Osteocyte (in vitro differentiated cells): ENCODE results near the gene RNF19B. TPM values are rescaled to one million over a fixed set of nuclear protein-coding genes. Genes with fewer than 3 reads are reported as not detected.

Experiments
- DNase-seq: peaks from one replicate; pipeline ENCODE4 v3.0.0; 2021; ENCODE audit warnings: mixed read lengths; ENCODE audit not compliant: unreplicated experiment; ENCODE audit errors: extremely low spot score
- H3K27ac Mint-ChIP-seq: one replicate; pipeline ENCODE4 v1.8.0; 2021; ENCODE audit warnings: mild to moderate bottlenecking, mixed read lengths; ENCODE audit not compliant: unreplicated experiment
- H3K27me3 Mint-ChIP-seq: one replicate; pipeline ENCODE4 v1.8.0; 2021; ENCODE audit warnings: mixed read lengths; ENCODE audit not compliant: unreplicated experiment
- H3K36me3 Mint-ChIP-seq: one replicate; pipeline ENCODE4 v1.8.0; 2021; ENCODE audit warnings: mixed read lengths; ENCODE audit not compliant: unreplicated experiment
- H3K4me1 Mint-ChIP-seq: one replicate; pipeline ENCODE4 v1.8.0; 2021; ENCODE audit warnings: mixed read lengths; ENCODE audit not compliant: unreplicated experiment
- H3K4me3 Mint-ChIP-seq: one replicate; pipeline ENCODE4 v1.8.0; 2021; ENCODE audit warnings: mild to moderate bottlenecking, moderate library complexity, mixed read lengths; ENCODE audit not compliant: unreplicated experiment
- H3K9me3 Mint-ChIP-seq: one replicate; pipeline ENCODE4 v1.8.0; 2021; ENCODE audit warnings: mixed read lengths; ENCODE audit not compliant: unreplicated experiment
- total RNA-seq: library from RNA; stranded (reverse); gene quantifications from 2 replicates; pipeline ENCODE4 v1.2.1, GENCODE V29; 2021
- TF ChIP-seq, protein P1 (sequence below): fragments of 200-600 bp; sonication (generic); IDR thresholded peaks from 2 replicates; pipeline ENCODE4 v1.5.0; 2021; ENCODE audit warnings: antibody characterized with exemption, mild to moderate bottlenecking, moderate library complexity

RNF19B gene
- total RNA-seq, 1 donor from 2014 or later: 12.6 TPM

DNA sequence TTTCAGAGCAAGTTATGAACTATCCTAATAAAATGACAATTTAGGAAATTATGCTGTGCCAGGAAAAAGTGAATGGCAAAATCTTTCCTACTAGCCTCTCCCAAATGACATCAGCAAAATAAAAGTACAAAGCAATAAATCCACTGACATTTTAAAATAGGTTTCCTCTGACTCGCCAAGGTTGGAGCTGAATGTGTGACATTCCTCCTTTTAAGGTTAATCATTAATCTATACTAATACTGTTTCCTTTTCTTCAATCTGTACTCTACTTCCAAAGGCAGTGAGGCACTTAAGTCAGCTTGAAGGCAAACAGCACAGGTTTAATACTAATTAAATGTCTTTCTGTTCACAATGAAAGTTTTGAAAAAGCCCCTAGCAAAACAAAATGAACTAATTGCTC is 15.7 kb downstream of the RNF19B start:
- no peak overlapping the region for H3K27ac Mint-ChIP-seq

DNA sequence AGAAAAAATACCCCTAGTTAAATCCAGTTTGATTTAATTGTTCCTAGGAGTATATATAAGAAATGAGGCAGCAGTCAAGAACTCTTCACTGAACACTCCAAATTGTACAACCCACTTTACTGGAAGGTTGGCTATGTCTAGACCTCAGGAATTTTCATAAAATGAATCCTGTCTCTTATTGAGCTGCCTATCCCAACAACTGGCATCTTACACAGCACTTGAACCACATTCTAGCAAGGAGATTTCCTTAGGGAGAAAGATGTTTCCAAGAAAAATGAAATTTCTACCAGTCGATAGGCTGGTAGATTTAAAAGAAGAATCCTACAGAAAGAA is 16.3 kb downstream of the RNF19B start:
- no peak for DNase-seq
- Mint-ChIP-seq H3K4me3 (no peak overlapping the region), H3K36me3 (peaks cover 28% of the 10 kb centered on the region), H3K27me3 (no peaks in the 10 kb centered on the region), H3K9me3 (no peaks in the 10 kb centered on the region), H3K27ac (no peak overlapping the region), H3K4me1 (peaks cover 29% of the 10 kb centered on the region)
- TF ChIP-seq, protein P1, sequence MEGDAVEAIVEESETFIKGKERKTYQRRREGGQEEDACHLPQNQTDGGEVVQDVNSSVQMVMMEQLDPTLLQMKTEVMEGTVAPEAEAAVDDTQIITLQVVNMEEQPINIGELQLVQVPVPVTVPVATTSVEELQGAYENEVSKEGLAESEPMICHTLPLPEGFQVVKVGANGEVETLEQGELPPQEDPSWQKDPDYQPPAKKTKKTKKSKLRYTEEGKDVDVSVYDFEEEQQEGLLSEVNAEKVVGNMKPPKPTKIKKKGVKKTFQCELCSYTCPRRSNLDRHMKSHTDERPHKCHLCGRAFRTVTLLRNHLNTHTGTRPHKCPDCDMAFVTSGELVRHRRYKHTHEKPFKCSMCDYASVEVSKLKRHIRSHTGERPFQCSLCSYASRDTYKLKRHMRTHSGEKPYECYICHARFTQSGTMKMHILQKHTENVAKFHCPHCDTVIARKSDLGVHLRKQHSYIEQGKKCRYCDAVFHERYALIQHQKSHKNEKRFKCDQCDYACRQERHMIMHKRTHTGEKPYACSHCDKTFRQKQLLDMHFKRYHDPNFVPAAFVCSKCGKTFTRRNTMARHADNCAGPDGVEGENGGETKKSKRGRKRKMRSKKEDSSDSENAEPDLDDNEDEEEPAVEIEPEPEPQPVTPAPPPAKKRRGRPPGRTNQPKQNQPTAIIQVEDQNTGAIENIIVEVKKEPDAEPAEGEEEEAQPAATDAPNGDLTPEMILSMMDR: no peak

More for the DNA sequence above, 15.7 kb downstream of the RNF19B start:
- H3K27me3 Mint-ChIP-seq: no peaks in the 10 kb centered on the region
- H3K4me1 Mint-ChIP-seq: peaks cover 32% of the 10 kb centered on the region
- H3K9me3 Mint-ChIP-seq: no peaks in the 10 kb centered on the region
- no peak overlapping the region for H3K4me3 Mint-ChIP-seq
- TF ChIP-seq, protein P1: no peak
- DNase-seq: no peak
- H3K36me3 Mint-ChIP-seq: peaks cover 23% of the 10 kb centered on the region

DNA sequence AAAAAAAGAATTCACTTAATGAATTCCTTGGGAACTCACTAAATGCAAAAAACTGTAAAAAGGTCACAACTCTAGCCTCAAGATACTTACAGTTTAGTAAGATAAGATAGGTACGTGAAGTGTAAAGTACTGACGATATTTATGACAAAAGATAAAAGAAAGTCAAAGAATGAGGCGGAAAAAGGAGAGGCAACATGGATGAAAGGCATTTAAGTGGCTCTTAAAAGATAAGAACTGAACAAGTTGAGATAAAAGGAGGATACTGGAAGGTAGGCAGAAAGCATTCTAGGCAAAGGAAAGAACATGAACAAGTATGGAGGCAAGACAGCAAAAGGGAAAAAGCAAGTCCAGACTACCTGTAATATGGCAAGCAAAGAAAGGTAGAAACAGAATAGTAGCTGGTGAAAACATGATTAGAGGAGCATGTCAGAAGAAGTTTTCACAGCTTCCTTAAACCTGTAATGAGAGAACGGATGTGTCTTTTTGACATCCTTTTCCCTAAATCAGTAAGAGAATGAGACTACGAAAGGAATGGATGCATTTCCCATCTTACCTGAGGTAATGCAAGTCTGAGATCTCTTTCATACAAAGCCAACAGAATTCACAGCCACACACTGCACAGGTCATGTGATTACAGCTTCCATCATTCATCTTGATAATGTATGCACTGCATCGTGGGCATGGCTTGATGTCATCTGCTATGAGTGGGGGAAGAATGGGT is 16.8 kb downstream of the RNF19B start:
- H3K27ac Mint-ChIP-seq: no peak overlapping the region
- H3K36me3 Mint-ChIP-seq: peaks cover 30% of the 10 kb centered on the region

DNA sequence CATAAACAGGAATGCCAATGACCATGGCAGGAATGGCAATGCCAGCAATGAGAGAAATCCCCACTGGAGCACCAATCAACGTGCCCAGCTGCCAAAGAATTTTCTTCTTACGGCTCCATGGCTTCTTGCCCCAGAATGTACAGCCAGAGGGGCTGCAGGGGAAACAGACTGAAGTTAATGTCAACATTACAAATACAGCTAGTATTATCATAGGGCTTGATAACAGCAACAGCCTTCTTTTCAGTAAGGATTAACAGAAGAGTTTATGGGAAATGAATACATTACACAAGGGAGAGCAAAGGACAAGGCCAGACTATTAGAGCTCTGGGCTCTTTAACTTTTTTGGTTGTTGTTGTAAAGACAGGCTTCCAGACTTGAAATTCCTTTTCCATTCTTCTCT is 18.2 kb downstream of the RNF19B start:
- no peaks in the 10 kb centered on the region for H3K9me3 Mint-ChIP-seq
- DNase-seq: no peak
- H3K36me3 Mint-ChIP-seq: peaks cover 36% of the 10 kb centered on the region
- no peak overlapping the region for H3K4me3 Mint-ChIP-seq
- H3K27me3 Mint-ChIP-seq: no peaks in the 10 kb centered on the region
- H3K4me1 Mint-ChIP-seq: peaks cover 26% of the 10 kb centered on the region
- TF ChIP-seq, protein P1: no peak
- H3K27ac Mint-ChIP-seq: peak overlapping the region; percentile 18

More for the DNA sequence above, 16.8 kb downstream of the RNF19B start:
- Mint-ChIP-seq H3K9me3 (no peaks in the 10 kb centered on the region), H3K4me1 (peaks cover 26% of the 10 kb centered on the region), H3K27me3 (no peaks in the 10 kb centered on the region), H3K4me3 (no peak overlapping the region)
- TF ChIP-seq, protein P1: no peak
- no peak for DNase-seq

DNA sequence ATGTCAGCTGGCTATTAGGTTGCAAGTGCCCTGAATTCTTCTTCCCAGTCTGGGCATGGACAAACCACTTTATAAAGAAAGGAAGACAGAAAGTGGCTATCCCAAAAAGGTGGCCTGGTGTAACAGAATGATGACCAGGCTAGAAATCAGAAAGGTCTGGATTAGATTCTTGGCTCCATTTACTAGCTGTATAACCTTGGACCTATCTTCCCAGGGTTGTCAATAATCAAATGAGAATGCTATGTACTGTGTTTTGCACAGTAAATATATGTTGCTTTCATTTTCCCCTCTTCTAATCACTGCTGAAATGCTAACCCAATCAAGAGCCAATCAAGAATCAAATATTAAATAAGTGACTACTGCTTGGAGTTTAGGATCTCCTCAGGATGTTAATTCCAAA is 20.4 kb downstream of the RNF19B start:
- no peak overlapping the region for H3K4me3 Mint-ChIP-seq
- H3K36me3 Mint-ChIP-seq: peaks cover 41% of the 10 kb centered on the region
- DNase-seq: no peak
- peaks cover 25% of the 10 kb centered on the region for H3K4me1 Mint-ChIP-seq
- no peak overlapping the region for H3K27ac Mint-ChIP-seq
- H3K27me3 Mint-ChIP-seq: no peaks in the 10 kb centered on the region
- TF ChIP-seq, protein P1: no peak
- H3K9me3 Mint-ChIP-seq: no peaks in the 10 kb centered on the region
